Hypothalamus (tissue), 51 donors: Measurements from ENCODE around the gene LRRC3.

Experiments used
- DNase-seq, 51 donors: peaks; one replicate each; lab custom pipeline; 2025; lab: John Stamatoyannopoulos, UW

Gene LRRC3

GRCh38 chr21:44455524-44456213 lies 359 bp downstream of the LRRC3 start:
- DNase-seq: peak in 1 of 51 donors; percentile 21

- DNase-seq: no peak
These were observed 1.1 kb downstream of the LRRC3 start for GRCh38 chr21:44456214-44456914.

- no peak for DNase-seq
These were observed 1.8 kb downstream of the LRRC3 start for GRCh38 chr21:44456915-44457736.

- DNase-seq: no peak
These were observed 3.8 kb downstream of the LRRC3 start for GRCh38 chr21:44458971-44459711.

- DNase-seq: no peak
These were observed 4.6 kb downstream of the LRRC3 start for GRCh38 chr21:44459712-44460440.

- no peak for DNase-seq
These were observed 5.1 kb downstream of the LRRC3 start for GRCh38 chr21:44460441-44460755.

GRCh38 chr21:44461005-44461404 lies 5.7 kb downstream of the LRRC3 start:
- DNase-seq: no peak

GRCh38 chr21:44461464-44462001 lies 6.2 kb downstream of the LRRC3 start:
- DNase-seq: no peak

GRCh38 chr21:44462086-44462833 lies 7.0 kb downstream of the LRRC3 start:
- no peak for DNase-seq

- DNase-seq: no peak
These were observed 7.5 kb downstream of the LRRC3 start for GRCh38 chr21:44462834-44463200.

- peak in 6 of 51 donors; percentile 4 to 31 (median 21) for DNase-seq
These were observed 8.4 kb downstream of the LRRC3 start for GRCh38 chr21:44463724-44464123.

- DNase-seq: no peak
These were observed 9.0 kb downstream of the LRRC3 start for GRCh38 chr21:44464351-44464750.

GRCh38 chr21:44466351-44466954 lies 11.1 kb downstream of the LRRC3 start:
- DNase-seq: peak in 1 of 51 donors; percentile 18

- DNase-seq: no peak
These were observed 11.9 kb downstream of the LRRC3 start for GRCh38 chr21:44466996-44467858.

GRCh38 chr21:44467859-44468195 lies 12.5 kb downstream of the LRRC3 start:
- no peak for DNase-seq

GRCh38 chr21:44471341-44471740 lies 16.0 kb downstream of the LRRC3 start:
- DNase-seq: no peak

GRCh38 chr21:44471996-44472395 lies 16.7 kb downstream of the LRRC3 start:
- no peak for DNase-seq
